HG02571 (cell line): Measurements from ENCODE around the gene MCHR1.
"Not testable (repeated sequence)": the region's sequence is repeated elsewhere in the genome, so short reads cannot be mapped to it uniquely, and the experiment has no call there.

ENCODE experiments used
- ATAC-seq: cut with Tn5 transposase; IDR thresholded peaks from one replicate; pipeline ENCODE4 v1.9.1; 2021; ENCODE audit warnings: mild to moderate bottlenecking, moderate library complexity; ENCODE audit not compliant: unreplicated experiment

The MCHR1 gene

DNA sequence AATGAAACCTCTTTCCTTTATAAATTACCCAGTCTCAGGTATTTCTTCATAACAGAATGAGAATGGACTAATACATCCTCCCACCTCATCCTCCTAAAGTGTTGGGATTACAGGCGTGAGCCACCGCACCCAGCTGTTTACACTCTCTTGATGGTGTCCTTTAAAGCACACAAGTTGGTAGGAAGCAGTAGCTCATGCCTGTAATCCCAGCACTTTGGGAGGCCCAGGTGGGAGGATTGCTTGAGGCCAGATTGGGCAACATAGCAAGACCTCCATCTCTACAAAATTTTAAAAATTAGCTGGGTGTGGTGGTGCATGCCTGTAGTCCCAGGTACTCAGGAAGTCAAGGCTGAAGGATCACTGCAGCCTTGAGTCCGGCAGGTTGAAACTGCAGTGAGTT lies 23.3 kb upstream of the MCHR1 start:
- ATAC-seq = not testable (repeated sequence)

DNA sequence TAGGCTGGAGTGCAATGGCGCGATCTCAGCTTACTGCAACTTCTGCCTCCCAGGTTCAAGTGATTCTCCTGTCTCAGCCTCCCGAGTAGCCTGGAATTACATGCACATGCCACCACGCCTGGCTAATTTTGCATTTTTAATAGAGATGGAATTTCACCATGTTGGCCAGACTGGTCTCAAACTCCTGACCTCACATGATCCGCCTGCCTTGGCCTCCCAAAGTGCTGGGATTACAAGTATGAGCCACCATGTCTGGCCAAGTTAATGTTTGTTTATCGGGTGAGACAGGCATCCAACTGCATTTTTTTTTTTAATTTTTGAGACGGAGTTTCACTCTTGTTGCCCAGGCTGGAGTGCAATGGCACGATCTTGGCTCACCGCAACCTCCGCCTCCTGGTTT lies 22.6 kb upstream of the MCHR1 start:
- not testable (repeated sequence) for ATAC-seq

DNA sequence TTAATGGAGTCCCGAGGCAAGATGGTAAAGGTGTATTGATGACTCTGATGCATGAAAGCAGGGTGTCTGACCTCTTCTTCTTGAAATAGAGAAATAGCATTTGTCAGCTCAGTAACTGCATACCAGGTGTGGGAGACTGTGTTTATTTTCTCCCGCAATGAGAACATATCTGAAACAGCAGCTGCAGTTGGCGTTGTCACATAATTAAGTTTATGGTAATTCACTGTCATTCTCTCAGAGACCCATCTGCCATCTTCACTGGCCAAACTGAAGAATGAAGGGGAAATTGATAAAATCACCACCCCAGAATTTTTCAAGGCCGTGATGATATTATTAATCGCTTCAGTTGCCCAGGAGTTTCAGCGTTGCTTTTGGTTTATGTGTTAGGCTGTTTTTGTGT lies 20.1 kb upstream of the MCHR1 start:
- ATAC-seq = no peak

DNA sequence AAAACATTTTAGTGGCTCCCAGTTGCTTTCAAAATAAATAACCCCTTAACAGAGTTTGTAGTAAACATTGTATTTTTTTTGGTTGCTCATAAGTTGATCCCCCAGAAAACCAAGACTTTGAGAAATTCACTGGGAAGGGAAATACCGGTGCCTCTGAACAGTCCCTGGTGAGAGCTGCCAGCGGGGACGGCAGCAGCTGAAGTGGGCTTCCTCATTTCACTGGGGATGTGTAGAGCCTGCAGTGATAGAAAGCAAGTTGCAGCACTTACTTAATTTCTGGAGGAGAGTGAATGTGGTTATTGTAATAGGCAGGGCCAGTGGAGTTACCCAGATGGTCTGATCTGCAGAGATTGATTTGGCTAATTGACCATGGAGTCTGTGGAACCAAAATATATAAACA lies 18.6 kb upstream of the MCHR1 start:
- no peak for ATAC-seq

DNA sequence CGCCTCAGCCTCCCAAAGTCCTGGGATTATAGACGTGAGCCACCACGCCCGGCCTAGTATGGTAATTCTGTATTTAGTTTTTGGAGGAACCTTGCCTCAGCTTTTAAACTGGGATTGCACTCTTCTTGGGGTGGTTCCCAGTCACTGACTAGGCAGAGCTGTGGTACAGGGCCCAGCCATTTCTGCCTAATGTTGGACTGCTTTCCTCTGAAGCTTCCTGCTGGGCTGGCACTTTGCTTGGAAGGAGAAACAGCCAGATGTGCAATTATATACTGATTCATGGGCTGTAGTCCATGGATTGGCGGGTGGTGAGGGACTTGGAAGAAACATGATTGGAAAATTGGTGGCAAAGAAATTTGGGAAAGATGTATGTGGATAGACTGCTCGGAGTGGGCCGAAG lies 17.6 kb upstream of the MCHR1 start:
- ATAC-seq = no peak

DNA sequence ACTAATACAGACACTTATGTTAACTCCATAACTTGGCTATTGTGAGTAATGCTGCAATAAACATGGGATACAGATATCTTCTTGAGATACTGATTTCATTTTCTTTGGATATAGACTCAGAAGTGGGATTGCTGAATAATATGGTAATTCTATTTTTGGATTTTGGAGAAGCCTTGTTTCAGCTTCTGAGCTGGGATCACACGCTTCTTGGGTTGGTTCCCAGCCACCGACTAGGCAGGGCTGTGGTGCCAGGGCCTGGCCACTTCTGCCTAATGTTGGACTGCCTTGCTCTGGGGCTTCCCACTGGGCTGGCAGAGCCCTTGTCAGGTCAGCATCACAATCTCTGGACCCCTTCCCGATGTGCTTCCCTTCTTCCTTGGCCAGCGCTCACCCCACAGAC lies 14.0 kb upstream of the MCHR1 start:
- ATAC-seq = no peak

DNA sequence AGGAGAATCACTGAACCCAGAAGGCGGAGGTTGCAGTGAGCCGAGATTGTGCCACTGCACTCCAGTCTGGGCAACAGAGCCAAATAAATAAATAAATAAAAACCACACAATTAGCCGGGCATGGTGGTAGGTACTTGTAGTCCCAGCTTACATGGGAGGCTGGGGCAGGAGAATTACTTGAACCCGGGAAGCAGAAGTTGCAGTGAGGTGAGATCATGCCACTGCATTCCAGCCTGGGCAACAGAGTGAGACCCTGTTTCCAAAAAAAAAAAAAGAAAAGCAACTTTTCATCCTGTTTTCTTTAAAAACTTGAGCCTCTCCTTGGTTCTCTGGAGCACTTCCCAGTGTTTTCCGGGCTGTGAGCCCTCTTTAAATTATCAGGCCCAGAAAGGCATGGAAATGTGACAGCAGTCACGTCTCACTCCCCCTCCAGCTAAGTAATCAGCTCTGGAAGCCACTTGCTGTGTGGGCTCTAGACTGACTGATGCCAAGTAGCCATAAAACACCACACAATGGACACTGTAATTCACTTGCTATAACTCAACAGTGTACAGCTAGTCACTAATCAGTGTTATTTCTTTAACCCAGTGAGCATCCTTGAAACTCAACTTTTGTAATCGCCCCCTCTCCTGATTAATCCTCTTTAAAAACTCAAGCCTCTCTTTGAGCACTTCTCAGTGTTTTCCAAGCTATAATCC lies 13.0 kb upstream of the MCHR1 start:
- no peak for ATAC-seq

DNA sequence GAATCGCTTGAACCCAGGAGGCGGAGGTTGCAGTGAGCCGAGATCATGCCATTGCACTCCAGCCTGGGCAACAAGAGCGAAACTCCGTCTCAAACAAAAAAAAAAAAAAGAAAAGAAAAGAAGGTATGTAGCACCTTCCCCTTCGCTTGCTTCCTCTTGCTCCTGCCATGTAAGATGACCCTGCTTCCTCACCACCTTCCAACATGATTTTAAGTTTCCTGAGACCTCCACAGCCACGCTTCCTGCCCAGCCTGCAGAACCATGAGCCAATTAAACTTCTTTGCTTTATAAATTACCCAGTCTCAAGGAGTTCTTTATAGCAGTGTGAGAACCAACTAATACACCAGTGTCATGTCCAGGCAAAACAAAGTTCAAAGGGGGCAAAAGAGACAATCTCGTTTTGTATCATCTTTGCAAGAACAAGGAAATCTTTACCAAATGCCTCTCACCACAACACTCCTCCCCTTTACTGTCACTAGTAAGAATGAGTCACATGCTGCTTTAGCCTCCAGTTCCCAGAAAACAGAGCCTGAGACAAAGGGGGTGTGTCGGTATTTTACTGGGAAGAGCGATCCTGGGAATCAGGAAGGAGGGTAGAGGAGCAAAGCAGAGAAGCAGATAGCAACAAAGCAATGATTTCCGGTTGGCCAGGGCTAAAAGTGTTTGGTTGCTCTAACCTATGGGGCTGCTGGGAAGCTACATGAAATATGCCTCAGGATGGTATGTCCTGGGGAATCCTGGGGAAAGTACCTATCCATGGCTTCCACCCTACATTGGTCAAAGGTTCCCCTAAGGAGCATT lies 10.5 kb upstream of the MCHR1 start:
- no peak for ATAC-seq

DNA sequence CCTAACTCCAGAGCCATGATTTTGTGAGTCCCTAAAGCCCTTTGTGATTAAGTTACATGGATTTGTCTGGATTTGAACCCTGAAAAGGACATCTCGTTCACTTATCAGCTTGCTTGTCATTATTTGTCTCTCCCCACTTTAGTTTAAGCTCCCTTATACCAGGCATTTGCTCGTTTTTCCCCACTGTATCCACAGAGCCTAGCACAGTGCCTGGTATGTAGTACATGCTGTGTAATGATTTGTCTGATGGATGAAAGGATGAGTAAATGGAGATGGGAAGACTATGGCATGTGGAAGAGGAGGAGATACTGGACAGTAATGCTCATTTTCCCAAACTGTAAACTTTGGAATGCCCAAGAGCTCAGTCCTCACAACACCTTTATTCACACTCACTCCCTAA lies 9.2 kb upstream of the MCHR1 start:
- ATAC-seq = no peak

DNA sequence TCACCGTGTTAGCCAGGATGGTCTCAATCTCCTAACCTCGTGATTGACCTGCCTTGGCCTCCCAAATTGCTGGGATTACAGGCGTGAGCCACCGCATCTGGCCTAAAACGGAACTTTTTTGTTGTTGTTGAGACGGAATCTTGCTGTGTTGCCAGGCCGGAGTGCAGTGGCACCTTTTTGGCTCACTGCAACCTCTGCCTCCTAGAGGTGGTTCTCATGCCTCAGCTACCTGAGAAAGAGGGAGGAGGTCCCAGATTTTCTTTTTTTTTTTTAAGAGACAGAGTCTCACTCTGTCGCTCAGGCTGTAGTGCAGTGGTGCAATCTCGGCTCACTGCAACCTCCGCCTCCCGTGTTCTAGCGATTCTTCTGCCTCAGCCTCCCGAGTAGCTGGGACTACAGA lies 7.9 kb upstream of the MCHR1 start:
- no peak for ATAC-seq

DNA sequence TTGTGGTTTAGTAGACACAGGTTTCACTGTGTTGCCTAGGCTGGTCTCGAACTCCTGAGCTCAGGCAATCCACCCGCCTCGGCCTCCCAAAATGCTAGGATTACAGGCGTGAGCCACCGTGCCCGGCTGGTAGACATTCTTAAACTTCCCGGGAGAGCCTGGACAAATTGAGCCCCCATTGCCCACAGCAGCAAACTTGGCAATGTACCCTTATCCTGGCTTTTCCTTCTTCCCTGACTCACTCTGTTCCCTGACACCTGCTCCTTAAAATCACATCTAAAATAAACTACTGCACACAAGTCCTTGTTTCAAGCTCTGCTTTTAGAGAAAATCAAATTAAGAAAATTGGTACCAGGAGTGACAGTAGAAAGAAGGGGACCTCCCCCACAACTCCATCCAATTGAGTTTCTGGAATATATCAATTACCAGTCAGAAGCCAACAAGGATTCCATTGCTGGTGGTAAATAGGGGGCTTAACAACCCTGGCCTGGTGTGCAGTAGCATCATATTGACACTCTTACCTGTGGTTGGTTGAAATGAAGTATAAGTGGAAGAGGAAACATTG lies 7.4 kb upstream of the MCHR1 start:
- no peak for ATAC-seq

DNA sequence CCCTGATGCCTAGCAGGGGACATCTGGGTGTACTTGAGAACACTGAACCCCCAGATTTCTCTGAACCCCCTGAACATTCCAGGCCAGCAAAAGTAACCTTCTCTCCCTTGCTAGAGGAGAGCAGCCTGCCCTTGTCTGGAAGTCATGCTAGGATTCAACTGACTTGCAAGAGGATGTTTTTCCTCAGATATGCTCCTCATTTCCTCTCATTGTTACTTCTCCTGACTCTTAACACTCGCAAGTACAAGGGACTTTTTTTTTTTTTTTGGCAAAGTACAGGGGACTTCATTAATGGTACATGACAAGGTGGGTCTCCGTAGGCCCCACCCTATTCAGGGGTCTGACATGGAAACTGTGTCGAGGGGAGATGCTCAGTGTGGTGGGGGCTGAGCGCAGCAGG lies 6.3 kb upstream of the MCHR1 start:
- ATAC-seq = no peak

DNA sequence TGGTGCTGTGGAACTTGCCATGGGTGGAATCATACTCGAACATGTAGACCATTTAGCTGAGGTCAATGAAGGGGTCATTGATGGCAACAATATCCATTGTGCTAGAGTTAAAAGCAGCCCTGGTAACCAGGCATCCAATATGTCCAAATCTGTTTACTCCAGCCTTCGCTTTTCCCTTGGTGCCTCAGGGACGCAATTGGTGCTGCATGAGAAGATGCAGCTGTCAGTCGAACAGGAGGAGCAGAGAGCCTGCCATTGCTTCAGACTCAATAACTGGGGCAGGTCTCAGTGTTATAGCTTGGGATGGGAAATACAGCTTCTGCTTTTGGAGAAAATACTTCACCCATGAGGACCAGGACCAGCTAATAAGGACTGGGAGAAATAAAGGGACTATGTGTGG lies 5.0 kb upstream of the MCHR1 start:
- no peak for ATAC-seq

DNA sequence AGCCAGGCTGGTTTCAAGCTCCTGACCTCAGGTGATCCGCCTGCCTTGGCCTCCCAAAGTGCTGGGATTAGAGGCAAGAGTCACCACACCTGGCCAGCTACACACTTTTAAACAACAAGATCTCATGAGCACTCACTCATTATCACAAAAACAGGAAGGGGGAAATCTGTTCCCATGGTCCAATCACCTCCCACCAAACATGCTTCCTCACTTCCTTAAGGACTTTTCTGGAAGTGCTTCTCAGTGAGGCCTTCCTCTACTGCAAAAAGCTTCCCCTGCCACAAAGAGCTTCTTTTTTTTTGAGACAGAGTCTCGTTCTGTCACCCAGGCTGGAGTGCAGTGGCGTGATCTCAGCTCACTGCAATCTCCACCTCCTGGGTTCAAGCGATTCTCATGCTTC lies 3.1 kb upstream of the MCHR1 start:
- ATAC-seq = not testable (repeated sequence)

DNA sequence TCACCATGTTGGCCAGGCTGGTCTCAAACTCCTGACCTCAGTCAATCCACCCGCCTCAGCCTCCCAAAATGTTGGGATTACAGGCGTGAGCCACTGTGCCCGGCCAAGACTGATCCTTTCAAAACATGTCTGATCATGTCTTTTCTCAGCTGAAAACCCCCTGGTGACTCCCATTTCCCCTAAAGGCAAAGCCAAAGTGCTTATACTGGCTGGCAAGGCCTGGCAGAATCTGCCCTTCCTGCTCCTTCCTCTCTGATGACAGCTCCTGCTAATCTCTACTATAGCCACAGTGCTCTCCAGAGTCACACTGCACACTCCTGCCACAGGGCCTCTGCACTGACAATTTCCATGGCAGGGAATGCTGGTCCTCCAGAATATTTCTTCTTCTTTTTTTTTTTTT lies 2.6 kb upstream of the MCHR1 start:
- ATAC-seq = no peak

DNA sequence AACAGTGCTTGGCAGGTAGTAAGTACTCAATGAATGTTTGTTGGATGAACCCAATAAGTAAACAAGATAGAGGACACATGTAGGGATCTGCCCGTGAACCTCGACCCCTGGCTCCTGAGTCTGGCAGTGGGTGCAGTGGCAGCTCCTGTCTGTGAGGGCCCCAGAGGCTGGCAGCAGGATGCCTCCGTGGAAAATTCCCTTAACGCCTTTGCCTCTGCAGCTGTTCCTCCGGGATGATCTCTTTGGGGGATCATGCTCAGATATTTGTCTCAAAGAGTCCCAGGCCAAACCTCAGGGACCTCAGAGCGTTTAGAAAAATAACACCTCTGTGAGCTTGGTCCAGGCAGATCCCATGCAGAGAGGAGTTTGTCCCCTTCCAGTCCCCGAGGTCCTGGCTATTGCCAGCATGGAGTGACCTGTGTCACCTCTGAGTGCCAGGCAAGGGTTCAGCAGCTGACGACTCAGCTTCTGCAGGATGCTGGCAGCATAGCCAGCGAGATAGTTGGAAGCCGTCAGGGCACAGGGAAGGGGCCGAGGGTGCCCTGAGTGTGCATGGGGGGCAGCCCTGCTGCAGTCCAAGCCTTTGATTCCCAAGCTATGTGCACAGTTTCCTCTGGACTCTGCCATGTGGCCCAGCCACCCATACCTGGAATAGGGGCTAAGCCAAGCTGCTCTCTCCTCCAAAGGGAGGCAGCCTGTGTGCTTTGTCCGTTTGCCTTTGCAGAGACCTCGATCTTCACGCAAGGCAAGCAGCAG lies 613 bp upstream of the MCHR1 start:
- no peak for ATAC-seq

DNA sequence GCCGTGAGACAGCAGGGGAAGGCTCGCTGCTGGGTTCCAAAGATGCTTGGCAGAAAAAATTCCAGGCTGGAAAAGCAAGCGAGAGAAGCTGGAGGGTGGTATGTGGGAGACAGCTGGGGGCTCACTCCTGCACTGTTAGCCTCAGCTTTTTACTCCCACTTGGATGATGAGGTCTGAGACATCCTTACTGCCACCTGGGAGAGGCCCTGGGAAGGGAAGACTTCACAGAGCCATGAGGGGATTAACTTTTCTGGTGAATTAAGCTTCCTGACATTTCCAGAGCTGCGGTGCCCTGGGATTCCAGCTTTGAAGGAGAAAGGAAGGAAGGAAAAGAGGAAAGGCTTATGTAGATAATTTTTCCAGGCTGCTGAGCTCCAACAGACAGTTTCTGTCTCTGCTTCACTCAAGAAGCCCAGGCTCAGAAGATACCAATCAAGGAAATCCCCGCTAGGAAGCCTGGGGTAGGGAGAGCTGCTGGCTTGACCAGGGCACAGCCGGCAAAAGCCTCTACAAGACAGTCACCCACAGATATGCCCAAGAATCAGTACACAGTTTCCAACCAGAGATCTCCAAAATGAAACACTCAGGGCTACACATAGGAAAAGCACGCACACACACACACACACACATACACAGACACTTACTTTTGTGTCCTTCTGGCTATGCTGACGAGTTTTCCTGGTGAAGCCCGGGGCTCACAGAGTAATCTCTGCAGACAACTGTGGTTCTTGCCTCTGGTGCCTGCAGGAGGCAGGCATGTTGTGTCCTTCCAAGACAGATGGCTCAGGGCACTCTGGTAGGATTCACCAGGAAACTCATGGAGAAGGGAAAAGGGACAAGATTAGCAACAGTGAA lies 907 bp downstream of the MCHR1 start:
- no peak for ATAC-seq

DNA sequence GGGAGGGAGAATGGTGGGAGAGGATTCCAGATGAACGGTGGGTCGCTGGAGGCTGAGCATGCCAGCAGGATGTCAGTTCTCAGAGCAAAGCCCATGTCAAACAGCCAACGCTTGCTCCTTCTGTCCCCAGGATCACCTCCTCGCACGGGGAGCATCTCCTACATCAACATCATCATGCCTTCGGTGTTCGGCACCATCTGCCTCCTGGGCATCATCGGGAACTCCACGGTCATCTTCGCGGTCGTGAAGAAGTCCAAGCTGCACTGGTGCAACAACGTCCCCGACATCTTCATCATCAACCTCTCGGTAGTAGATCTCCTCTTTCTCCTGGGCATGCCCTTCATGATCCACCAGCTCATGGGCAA lies 1.5 kb downstream of the MCHR1 start:
- no peak for ATAC-seq

DNA sequence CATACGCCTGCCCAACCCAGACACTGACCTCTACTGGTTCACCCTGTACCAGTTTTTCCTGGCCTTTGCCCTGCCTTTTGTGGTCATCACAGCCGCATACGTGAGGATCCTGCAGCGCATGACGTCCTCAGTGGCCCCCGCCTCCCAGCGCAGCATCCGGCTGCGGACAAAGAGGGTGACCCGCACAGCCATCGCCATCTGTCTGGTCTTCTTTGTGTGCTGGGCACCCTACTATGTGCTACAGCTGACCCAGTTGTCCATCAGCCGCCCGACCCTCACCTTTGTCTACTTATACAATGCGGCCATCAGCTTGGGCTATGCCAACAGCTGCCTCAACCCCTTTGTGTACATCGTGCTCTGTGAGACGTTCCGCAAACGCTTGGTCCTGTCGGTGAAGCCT lies 2.2 kb downstream of the MCHR1 start:
- no peak for ATAC-seq

DNA sequence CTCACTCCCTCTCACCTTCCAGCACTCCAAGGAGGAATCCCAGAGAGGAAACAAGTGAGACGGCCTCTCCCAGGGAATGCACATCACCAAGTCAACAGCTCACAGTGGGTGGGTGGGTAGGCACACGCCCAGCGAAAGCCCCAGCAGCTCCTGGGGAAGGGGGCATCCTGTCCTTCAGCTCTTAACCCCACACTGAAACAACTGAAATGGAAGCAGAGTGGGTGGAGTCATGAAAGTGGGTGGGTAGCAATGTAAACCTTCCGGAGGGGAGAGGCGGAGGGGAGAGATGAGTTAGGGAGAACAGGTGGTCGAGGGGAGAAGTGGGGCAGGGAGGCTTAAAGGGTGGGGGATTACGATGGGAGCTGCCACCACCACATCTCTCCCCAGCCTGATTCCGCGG lies 5.4 kb downstream of the MCHR1 start:
- no peak for ATAC-seq

DNA sequence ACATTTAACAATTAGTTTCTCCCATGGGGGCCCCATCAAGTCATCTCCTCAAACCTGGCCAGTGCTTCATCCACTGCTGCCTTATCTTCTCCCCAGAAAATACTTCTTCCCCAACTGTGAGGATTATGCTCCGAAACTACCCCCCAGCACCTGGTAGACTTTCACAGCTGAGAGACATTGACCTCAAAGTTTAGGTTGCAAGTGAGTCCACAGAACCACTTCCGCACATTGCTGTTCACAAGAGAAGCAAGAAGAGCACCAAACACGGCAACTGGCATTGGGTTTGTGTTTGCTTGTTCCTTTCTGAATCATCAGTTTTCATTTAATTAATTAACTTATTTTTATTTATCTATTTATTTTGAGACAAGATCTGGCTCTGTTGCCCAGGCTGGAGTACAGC lies 6.1 kb downstream of the MCHR1 start:
- ATAC-seq = no peak
